HepG2 (cell line): ENCODE results near the gene GRB10. TPM values are rescaled to one million over a fixed set of nuclear protein-coding genes. Genes with fewer than 3 reads are reported as not detected.

Experiments used
- AKAP8 ChIP-seq: sonication (generic); formaldehyde crosslinking; IDR thresholded peaks from 2 replicates; pipeline ENCODE4 v1.5.1; 2020; ENCODE audit warnings: mild to moderate bottlenecking, missing genetic modification reagents
- HINFP ChIP-seq: sonication (generic); formaldehyde crosslinking; IDR thresholded peaks from 2 replicates; pipeline ENCODE4 v1.4.0; 2020; ENCODE audit warnings: low read depth, mild to moderate bottlenecking, missing genetic modification reagents
- HNF4A ChIP-seq: sonication (generic); formaldehyde crosslinking; IDR thresholded peaks from 2 replicates; pipeline ENCODE4 v1.4.0; 2020; ENCODE audit warnings: missing genetic modification reagents
- IKZF1 ChIP-seq: fragments of 450-650 bp; IDR thresholded peaks from 2 replicates; pipeline ENCODE4 v1.7.1; 2016
- IRX3 ChIP-seq: sonication (generic); formaldehyde crosslinking; IDR thresholded peaks from 2 replicates; pipeline ENCODE4 v1.8.1; 2023; ENCODE audit warnings: mild to moderate bottlenecking, low read depth, missing genetic modification reagents, borderline replicate concordance
- KDM5B ChIP-seq: sonication (generic); formaldehyde crosslinking; IDR thresholded peaks from 2 replicates; pipeline ENCODE4 v1.4.0; 2020; ENCODE audit warnings: missing genetic modification reagents, mild to moderate bottlenecking, borderline replicate concordance
- NFRKB ChIP-seq: fragments of 450-650 bp; IDR thresholded peaks from 2 replicates; pipeline ENCODE4 v1.6.1; 2017
- PCBP2 ChIP-seq: fragments of 200-400 bp; formaldehyde crosslinking; optimal IDR thresholded peaks from 2 replicates; pipeline ENCODE3; 2018; ENCODE audit warnings: low read length, low read depth; ENCODE audit not compliant: poor library complexity, severe bottlenecking
- RARG ChIP-seq: sonication (generic); formaldehyde crosslinking; IDR thresholded peaks from 2 replicates; pipeline ENCODE4 v1.4.0; 2020; ENCODE audit warnings: low read depth, mild to moderate bottlenecking, missing genetic modification reagents
- TAF1 ChIP-seq: sonication (generic); formaldehyde crosslinking; IDR thresholded peaks from 2 replicates; pipeline ENCODE4 v1.4.0; 2020; ENCODE audit warnings: missing genetic modification reagents
- XRCC5 ChIP-seq: fragments of 200-400 bp; formaldehyde crosslinking; optimal IDR thresholded peaks from 2 replicates; pipeline ENCODE3; 2017; ENCODE audit warnings: mild to moderate bottlenecking, low read length
- ZFP82 ChIP-seq: sonication (generic); formaldehyde crosslinking; IDR thresholded peaks from 2 replicates; pipeline ENCODE4 v1.5.1; 2020; ENCODE audit warnings: mild to moderate bottlenecking, missing genetic modification reagents, borderline replicate concordance
- ZMYM3 ChIP-seq: sonication (generic); formaldehyde crosslinking; IDR thresholded peaks from 2 replicates; pipeline ENCODE4 v1.5.1; 2020; ENCODE audit warnings: mild to moderate bottlenecking, missing genetic modification reagents
- ZNF292 ChIP-seq: sonication (generic); formaldehyde crosslinking; IDR thresholded peaks from 2 replicates; pipeline ENCODE4 v1.8.1; 2022; ENCODE audit warnings: mild to moderate bottlenecking, low read depth, missing genetic modification reagents, borderline replicate concordance
- ZNF354B ChIP-seq: sonication (generic); formaldehyde crosslinking; IDR thresholded peaks from 2 replicates; pipeline ENCODE4 v1.8.0; 2022; ENCODE audit warnings: mild to moderate bottlenecking, missing genetic modification reagents
- ZNF430 ChIP-seq: sonication (generic); formaldehyde crosslinking; IDR thresholded peaks from 2 replicates; pipeline ENCODE4 v1.9.0; 2021; ENCODE audit warnings: mild to moderate bottlenecking, missing genetic modification reagents
- ZNF619 ChIP-seq: sonication (generic); formaldehyde crosslinking; IDR thresholded peaks from 2 replicates; pipeline ENCODE4 v1.4.0; 2020; ENCODE audit warnings: mild to moderate bottlenecking, missing genetic modification reagents
- polyA plus RNA-seq, 8 experiments: library from polyadenylated mRNA; depleted of rRNA in 3 of 8; stranded (reverse) in 7 of 8; unstranded in 1 of 8; fragments of >200 nt; fragmentation: Illumina TruSeq in 4 of 8; extraction: Trizol in 4 of 8; gene quantifications; 2 replicates each; pipeline versions ENCODE4 v1.2.1 to v1.2.3, GENCODE V29; 2011 to 2016; ENCODE audit warnings: low read depth in 4 of 8, missing spikeins in 1 of 8, mixed read lengths in 1 of 8; ENCODE audit not compliant: insufficient read depth in 1 of 8
- total RNA-seq, 5 experiments: library from RNA; depleted of rRNA; stranded (reverse); fragments of >200 nt; fragmentation: Illumina TruSeq; extraction: Trizol; gene quantifications; 2 replicates each; pipeline ENCODE4 v1.2.3, GENCODE V29; 2016; ENCODE audit warnings: low read depth in 1 of 5
- TF ChIP-seq, protein P1 (sequence below): sonication (generic); formaldehyde crosslinking; IDR thresholded peaks from 2 replicates; pipeline ENCODE4 v1.5.0; 2020; ENCODE audit warnings: missing genetic modification reagents
- TF ChIP-seq, protein P2 (sequence below): sonication (generic); formaldehyde crosslinking; conservative IDR thresholded peaks from 2 replicates; pipeline ENCODE4 v1.4.0; 2020; ENCODE audit warnings: missing genetic modification reagents
- TF ChIP-seq, protein P3 (sequence below): sonication (generic); formaldehyde crosslinking; IDR thresholded peaks from 2 replicates; pipeline ENCODE4 v1.4.0; 2020; ENCODE audit warnings: missing genetic modification reagents
- TF ChIP-seq, protein P4 (sequence below): sonication (generic); formaldehyde crosslinking; conservative IDR thresholded peaks from 2 replicates; pipeline ENCODE4 v1.4.0; 2020; ENCODE audit warnings: mild to moderate bottlenecking, missing genetic modification reagents, moderate library complexity

Gene GRB10
- total and polyA plus RNA-seq, 2 of the 13 experiments (the other 11 are each of a cell fraction or from before 2014, with no cell fraction given): 4.0 to 6.8 TPM

GRCh38 chr7:50564640-50565558 is 217.8 kb downstream of the GRB10 start, which contains the start of gene DDC (continued):
- TF ChIP-seq, protein P1, sequence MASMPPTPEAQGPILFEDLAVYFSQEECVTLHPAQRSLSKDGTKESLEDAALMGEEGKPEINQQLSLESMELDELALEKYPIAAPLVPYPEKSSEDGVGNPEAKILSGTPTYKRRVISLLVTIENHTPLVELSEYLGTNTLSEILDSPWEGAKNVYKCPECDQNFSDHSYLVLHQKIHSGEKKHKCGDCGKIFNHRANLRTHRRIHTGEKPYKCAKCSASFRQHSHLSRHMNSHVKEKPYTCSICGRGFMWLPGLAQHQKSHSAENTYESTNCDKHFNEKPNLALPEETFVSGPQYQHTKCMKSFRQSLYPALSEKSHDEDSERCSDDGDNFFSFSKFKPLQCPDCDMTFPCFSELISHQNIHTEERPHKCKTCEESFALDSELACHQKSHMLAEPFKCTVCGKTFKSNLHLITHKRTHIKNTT (CRISPR knock-in tag): no peak
- TF ChIP-seq AKAP8 (no peak), PCBP2 (no peak), KDM5B (CRISPR knock-in tag) (no peak), IKZF1 (no peak), ZNF619 (CRISPR knock-in tag) (no peak), HINFP (no peak), IRX3 (CRISPR knock-in tag) (no peak), TAF1 (CRISPR knock-in tag) (peak; percentile 39; the same call in 1 of the 2 replicates), HNF4A (CRISPR knock-in tag) (peak; percentile 85), RARG (no peak), ZMYM3 (CRISPR knock-in tag) (no peak), ZNF354B (CRISPR knock-in tag) (no peak), NFRKB (no peak), XRCC5 (peak; percentile 33), ZFP82 (CRISPR knock-in tag) (no peak), ZNF292 (CRISPR knock-in tag) (no peak), ZNF430 (CRISPR knock-in tag) (no peak)
- TF ChIP-seq, protein P2, sequence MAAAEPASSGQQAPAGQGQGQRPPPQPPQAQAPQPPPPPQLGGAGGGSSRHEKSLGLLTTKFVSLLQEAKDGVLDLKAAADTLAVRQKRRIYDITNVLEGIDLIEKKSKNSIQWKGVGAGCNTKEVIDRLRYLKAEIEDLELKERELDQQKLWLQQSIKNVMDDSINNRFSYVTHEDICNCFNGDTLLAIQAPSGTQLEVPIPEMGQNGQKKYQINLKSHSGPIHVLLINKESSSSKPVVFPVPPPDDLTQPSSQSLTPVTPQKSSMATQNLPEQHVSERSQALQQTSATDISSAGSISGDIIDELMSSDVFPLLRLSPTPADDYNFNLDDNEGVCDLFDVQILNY (CRISPR knock-in tag): no peak
- TF ChIP-seq, protein P3, sequence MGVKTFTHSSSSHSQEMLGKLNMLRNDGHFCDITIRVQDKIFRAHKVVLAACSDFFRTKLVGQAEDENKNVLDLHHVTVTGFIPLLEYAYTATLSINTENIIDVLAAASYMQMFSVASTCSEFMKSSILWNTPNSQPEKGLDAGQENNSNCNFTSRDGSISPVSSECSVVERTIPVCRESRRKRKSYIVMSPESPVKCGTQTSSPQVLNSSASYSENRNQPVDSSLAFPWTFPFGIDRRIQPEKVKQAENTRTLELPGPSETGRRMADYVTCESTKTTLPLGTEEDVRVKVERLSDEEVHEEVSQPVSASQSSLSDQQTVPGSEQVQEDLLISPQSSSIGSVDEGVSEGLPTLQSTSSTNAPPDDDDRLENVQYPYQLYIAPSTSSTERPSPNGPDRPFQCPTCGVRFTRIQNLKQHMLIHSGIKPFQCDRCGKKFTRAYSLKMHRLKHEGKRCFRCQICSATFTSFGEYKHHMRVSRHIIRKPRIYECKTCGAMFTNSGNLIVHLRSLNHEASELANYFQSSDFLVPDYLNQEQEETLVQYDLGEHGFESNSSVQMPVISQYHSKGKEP: no peak
- TF ChIP-seq, protein P4, sequence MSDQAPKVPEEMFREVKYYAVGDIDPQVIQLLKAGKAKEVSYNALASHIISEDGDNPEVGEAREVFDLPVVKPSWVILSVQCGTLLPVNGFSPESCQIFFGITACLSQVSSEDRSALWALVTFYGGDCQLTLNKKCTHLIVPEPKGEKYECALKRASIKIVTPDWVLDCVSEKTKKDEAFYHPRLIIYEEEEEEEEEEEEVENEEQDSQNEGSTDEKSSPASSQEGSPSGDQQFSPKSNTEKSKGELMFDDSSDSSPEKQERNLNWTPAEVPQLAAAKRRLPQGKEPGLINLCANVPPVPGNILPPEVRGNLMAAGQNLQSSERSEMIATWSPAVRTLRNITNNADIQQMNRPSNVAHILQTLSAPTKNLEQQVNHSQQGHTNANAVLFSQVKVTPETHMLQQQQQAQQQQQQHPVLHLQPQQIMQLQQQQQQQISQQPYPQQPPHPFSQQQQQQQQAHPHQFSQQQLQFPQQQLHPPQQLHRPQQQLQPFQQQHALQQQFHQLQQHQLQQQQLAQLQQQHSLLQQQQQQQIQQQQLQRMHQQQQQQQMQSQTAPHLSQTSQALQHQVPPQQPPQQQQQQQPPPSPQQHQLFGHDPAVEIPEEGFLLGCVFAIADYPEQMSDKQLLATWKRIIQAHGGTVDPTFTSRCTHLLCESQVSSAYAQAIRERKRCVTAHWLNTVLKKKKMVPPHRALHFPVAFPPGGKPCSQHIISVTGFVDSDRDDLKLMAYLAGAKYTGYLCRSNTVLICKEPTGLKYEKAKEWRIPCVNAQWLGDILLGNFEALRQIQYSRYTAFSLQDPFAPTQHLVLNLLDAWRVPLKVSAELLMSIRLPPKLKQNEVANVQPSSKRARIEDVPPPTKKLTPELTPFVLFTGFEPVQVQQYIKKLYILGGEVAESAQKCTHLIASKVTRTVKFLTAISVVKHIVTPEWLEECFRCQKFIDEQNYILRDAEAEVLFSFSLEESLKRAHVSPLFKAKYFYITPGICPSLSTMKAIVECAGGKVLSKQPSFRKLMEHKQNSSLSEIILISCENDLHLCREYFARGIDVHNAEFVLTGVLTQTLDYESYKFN (CRISPR knock-in tag): peak; percentile 92
